Hepatocyte (in vitro differentiated cells): Measurements from ENCODE around the gene SUPT4H1. TPM values are rescaled to one million over a fixed set of nuclear protein-coding genes. Genes with fewer than 3 reads are reported as not detected.

Experiments used
- DNase-seq: peaks from one replicate; pipeline ENCODE4 v3.0.0-alpha.2; 2016; ENCODE audit warnings: low spot score
- H2AFZ ChIP-seq: fragments of 200-600 bp; sonication (generic); 2 replicates; pipeline ENCODE4 v1.6.0; 2016; ENCODE audit warnings: antibody characterized with exemption, mild to moderate bottlenecking
- H3K27ac ChIP-seq: fragments of 200-600 bp; sonication (generic); 2 replicates; pipeline ENCODE4 v1.5.1; 2016; ENCODE audit warnings: mild to moderate bottlenecking
- H3K27me3 ChIP-seq: fragments of 200-600 bp; sonication (generic); 2 replicates; pipeline ENCODE4 v1.6.1; 2016
- H3K36me3 ChIP-seq: fragments of 200-600 bp; sonication (generic); replicated peaks from 2 replicates; pipeline ENCODE4 v1.5.1; 2016; ENCODE audit warnings: low read depth; ENCODE audit not compliant: insufficient read depth
- H3K4me1 ChIP-seq: fragments of 200-600 bp; sonication (generic); 2 replicates; pipeline ENCODE4 v1.5.1; 2016; ENCODE audit warnings: mild to moderate bottlenecking, moderate library complexity; ENCODE audit not compliant: insufficient read depth
- H3K4me2 ChIP-seq: fragments of 200-600 bp; sonication (generic); 2 replicates; pipeline ENCODE4 v1.6.0; 2016
- H3K4me3 ChIP-seq: fragments of 200-600 bp; sonication (generic); 2 replicates; pipeline ENCODE4 v1.5.1; 2016; ENCODE audit warnings: mild to moderate bottlenecking
- H3K79me2 ChIP-seq: fragments of 200-600 bp; sonication (generic); 2 replicates; pipeline ENCODE4 v1.6.0; 2017; ENCODE audit warnings: mild to moderate bottlenecking
- H3K9me2 ChIP-seq: fragments of 200-600 bp; sonication (generic); replicated peaks from 2 replicates; pipeline ENCODE4 v1.6.0; 2017; ENCODE audit warnings: mild to moderate bottlenecking; ENCODE audit not compliant: insufficient read depth
- H3K9me3 ChIP-seq: fragments of 200-600 bp; sonication (generic); 2 replicates; pipeline ENCODE4 v1.5.1; 2016; ENCODE audit warnings: low read depth, mild to moderate bottlenecking
- H4K20me1 ChIP-seq: fragments of 200-600 bp; sonication (generic); 2 replicates; pipeline ENCODE4 v1.6.0; 2016; ENCODE audit warnings: mild to moderate bottlenecking; ENCODE audit not compliant: insufficient read depth, poor library complexity, severe bottlenecking
- EZH2 ChIP-seq: fragments of 200-600 bp; sonication (generic); IDR thresholded peaks from 2 replicates; pipeline ENCODE4 v1.6.1; 2016; ENCODE audit warnings: antibody characterized with exemption, mild to moderate bottlenecking, borderline replicate concordance
- EZH2phosphoT487 ChIP-seq: fragments of 200-600 bp; sonication (generic); IDR thresholded peaks from one replicate; pipeline ENCODE4 v1.6.1; 2018; ENCODE audit warnings: antibody characterized with exemption, mild to moderate bottlenecking, low read depth, moderate library complexity; ENCODE audit not compliant: unreplicated experiment, severe bottlenecking
- WGBS: methylation state at CpG from one replicate; pipeline ENCODE4 v1.1.6; 2016; ENCODE audit warnings: low lambda C conversion rate; ENCODE audit errors: missing lambda C conversion rate; 5-methylcytosine and 5-hydroxymethylcytosine counted together
- polyA plus RNA-seq: library from polyadenylated mRNA; unstranded; fragments of >200 nt; fragmentation: Nextera tagmentation; extraction: Ambion mirVana; gene quantifications from 2 replicates; pipeline ENCODE4 v1.2.1, GENCODE V29; 2016
- total RNA-seq: library from RNA; depleted of rRNA; stranded (reverse); fragments of >200 nt; gene quantifications from 2 replicates; pipeline ENCODE4 v1.2.3, GENCODE V29; 2014
- TF ChIP-seq, protein P1 (sequence below): fragments of 200-600 bp; sonication (generic); IDR thresholded peaks from 2 replicates; pipeline ENCODE4 v1.5.1; 2016; ENCODE audit warnings: antibody characterized with exemption, mild to moderate bottlenecking; ENCODE audit not compliant: poor library complexity

SUPT4H1 gene
- total and polyA plus RNA-seq, 2 experiments from 2014 or later: 54.5 to 108 TPM

DNA sequence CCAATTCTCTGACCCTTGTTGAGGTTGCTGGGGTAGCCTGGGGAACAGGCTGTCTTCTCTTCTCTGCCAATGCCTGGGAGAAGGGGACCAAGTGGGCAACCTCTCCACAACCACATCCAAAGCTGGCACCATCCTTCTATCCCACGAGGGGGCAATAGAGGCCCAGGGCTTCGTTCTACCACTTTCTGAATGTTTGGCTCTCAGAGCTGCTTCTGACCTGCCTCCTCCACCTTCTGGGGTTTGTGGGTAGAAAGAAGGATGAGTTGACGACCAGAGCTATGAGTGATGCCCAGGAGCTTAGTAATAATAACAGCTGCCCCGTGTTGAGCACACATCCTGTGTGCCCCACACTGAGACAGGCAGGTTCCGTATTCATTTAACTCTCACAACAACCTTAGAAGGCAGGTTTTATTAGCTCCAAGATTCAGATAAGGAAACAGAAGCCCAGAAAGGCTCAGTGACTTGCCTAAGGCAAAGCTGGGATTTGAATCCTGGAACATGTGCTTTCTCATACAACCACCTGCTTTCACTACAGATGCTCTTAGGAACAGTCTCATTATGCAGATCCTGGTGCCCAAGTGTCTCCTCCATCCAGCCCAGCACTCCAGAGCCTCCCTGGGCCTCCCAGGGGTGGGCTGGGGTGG lies 34.5 kb downstream of the SUPT4H1 start:
- no peak for TF ChIP-seq EZH2phosphoT487
- no peak for TF ChIP-seq EZH2
- TF ChIP-seq, protein P1, sequence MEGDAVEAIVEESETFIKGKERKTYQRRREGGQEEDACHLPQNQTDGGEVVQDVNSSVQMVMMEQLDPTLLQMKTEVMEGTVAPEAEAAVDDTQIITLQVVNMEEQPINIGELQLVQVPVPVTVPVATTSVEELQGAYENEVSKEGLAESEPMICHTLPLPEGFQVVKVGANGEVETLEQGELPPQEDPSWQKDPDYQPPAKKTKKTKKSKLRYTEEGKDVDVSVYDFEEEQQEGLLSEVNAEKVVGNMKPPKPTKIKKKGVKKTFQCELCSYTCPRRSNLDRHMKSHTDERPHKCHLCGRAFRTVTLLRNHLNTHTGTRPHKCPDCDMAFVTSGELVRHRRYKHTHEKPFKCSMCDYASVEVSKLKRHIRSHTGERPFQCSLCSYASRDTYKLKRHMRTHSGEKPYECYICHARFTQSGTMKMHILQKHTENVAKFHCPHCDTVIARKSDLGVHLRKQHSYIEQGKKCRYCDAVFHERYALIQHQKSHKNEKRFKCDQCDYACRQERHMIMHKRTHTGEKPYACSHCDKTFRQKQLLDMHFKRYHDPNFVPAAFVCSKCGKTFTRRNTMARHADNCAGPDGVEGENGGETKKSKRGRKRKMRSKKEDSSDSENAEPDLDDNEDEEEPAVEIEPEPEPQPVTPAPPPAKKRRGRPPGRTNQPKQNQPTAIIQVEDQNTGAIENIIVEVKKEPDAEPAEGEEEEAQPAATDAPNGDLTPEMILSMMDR: peak; percentile 61
- Histone ChIP-seq H3K4me3 (no peak overlapping the region), H3K4me1 (no peaks in the 10 kb centered on the region), H3K27me3 (no peaks in the 10 kb centered on the region), H3K9me3 (no peaks in the 10 kb centered on the region), H3K79me2 (no peaks in the 10 kb centered on the region), H3K4me2 (no peak overlapping the region), H2AFZ (no peak overlapping the region), H3K27ac (no peak overlapping the region), H3K9me2 (no peaks in the 10 kb centered on the region), H3K36me3 (no peaks in the 10 kb centered on the region), H4K20me1 (no peaks in the 10 kb centered on the region)
- 22% methylated on average over 5 of the region's 5 CpGs for WGBS
- peak; percentile 65 for DNase-seq

DNA sequence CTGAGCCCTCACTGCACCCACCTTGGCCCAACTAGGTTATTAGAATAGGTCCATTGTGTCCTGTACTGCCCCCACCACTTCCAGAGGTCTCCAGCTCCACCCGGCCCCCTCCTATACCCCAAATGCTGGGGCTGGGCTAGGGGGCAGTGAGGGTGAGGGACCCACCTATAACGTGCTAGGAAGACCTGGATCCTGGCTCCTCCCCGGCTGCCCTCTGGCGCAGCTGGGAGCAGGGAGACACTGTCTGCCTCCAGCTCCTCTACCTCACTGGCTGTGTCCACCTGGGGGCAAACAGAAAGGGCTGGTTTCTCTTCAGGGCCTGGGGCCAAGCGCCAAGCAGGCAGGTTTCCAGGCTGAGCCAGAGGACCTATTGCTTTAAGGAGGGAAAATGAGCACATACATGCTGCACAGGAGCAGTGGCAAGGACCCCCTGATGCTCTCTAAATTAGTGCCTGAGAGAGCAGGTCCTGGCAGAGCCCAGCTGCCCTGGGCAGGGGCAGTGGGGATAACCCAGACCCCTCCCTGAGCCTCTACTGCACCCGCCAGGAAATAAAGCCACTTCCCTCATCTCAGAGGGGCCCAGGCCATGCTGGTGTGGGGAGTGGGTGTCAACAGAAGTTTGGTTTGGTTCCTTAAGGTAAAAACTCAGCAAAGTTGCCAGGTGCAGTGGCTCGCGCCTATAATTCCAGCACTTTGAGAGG lies 35.6 kb downstream of the SUPT4H1 start:
- H3K27me3 ChIP-seq: no peaks in the 10 kb centered on the region
- H4K20me1 ChIP-seq: no peaks in the 10 kb centered on the region
- no peaks in the 10 kb centered on the region for H3K9me3 ChIP-seq
- H3K9me2 ChIP-seq: no peaks in the 10 kb centered on the region
- H3K4me3 ChIP-seq: no peak overlapping the region
- H3K36me3 ChIP-seq: no peaks in the 10 kb centered on the region
- no peak overlapping the region for H3K4me2 ChIP-seq
- no peaks in the 10 kb centered on the region for H3K79me2 ChIP-seq
- no peaks in the 10 kb centered on the region for H3K4me1 ChIP-seq
- WGBS: 96% methylated on average over 8 of the region's 8 CpGs
- DNase-seq: no peak
- TF ChIP-seq, protein P1: no peak
- TF ChIP-seq EZH2phosphoT487: no peak
- TF ChIP-seq EZH2: no peak
- no peak overlapping the region for H3K27ac ChIP-seq
- no peak overlapping the region for H2AFZ ChIP-seq

DNA sequence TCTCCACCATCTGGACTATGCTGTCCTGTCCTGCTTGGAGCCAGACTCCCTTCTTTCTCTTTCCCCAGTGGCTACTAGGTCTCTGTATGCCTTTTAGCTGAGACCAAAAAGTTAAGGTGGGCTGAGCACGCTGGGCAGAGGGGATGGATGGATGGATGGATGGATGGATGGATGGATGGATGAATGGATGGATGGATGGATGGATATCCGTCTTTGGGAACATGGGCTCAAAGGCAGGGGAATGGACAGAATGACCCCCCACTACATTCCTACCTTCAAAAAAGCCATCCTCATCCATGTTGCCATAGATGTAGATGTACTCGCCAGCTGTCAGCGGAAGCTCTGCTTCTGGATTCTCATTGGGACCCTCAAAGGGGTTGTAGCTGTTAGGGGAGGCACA lies 36.3 kb downstream of the SUPT4H1 start:
- H2AFZ ChIP-seq: no peak overlapping the region
- TF ChIP-seq EZH2 (no peak), EZH2phosphoT487 (no peak)
- TF ChIP-seq, protein P1: no peak
- H4K20me1 ChIP-seq: no peaks in the 10 kb centered on the region
- no peak for DNase-seq
- no peaks in the 10 kb centered on the region for H3K79me2 ChIP-seq
- H3K4me3 ChIP-seq: no peak overlapping the region
- H3K27ac ChIP-seq: no peak overlapping the region
- H3K4me2 ChIP-seq: no peak overlapping the region
- H3K4me1 ChIP-seq: no peaks in the 10 kb centered on the region
- H3K9me3 ChIP-seq: no peaks in the 10 kb centered on the region
- WGBS: 96% methylated on average over 4 of the region's 4 CpGs
- H3K36me3 ChIP-seq: no peaks in the 10 kb centered on the region
- no peaks in the 10 kb centered on the region for H3K27me3 ChIP-seq
- H3K9me2 ChIP-seq: no peaks in the 10 kb centered on the region
